PC-3 (cell line): ENCODE measurements around the gene SEC16A. TPM values are rescaled to one million over a fixed set of nuclear protein-coding genes. Genes with fewer than 3 reads are reported as not detected.

ENCODE experiments used
- ATAC-seq: fragments of 200-7000 bp; cut with Tn5 transposase; 2 replicates; pipeline ENCODE4 v1.9.1; 2020; ENCODE audit warnings: mild to moderate bottlenecking, moderate library complexity
- BruUV-seq: library from RNA; stranded (reverse); fragments of 400-500 nt; replicated peaks from 2 replicates; lab custom pipeline; 2021; lab: Mats Ljungman, UMichigan
- CTCF ChIA-PET: fragments of 300-600 bp; sonication (Branson Sonifier 250); formaldehyde crosslinking; loops from one replicate; lab custom pipeline; 2022; ENCODE audit warnings: antibody characterized with exemption; lab: Charles Lee
- POLR2A ChIA-PET: fragments of 300-600 bp; sonication (Branson Sonifier 250); formaldehyde crosslinking; loops from one replicate; lab custom pipeline; 2022; ENCODE audit warnings: antibody characterized with exemption; ENCODE audit not compliant: unreplicated experiment; lab: Charles Lee
- DNase-seq: peaks from one replicate; pipeline ENCODE4 v3.0.0-alpha.2; 2015
- H2AFZ ChIP-seq: fragments of 300-600 bp; sonication (generic); 2 replicates; pipeline ENCODE4 v1.6.0; 2016; ENCODE audit warnings: antibody characterized with exemption, low read length
- H3F3A ChIP-seq: fragments of 300-600 bp; sonication (generic); one replicate; pipeline ENCODE4 v1.6.0; 2017; ENCODE audit warnings: antibody characterized with exemption, low read length, control low read depth, mild to moderate bottlenecking; ENCODE audit not compliant: unreplicated experiment
- H3K27ac ChIP-seq: fragments of 300-600 bp; sonication (generic); 2 replicates; pipeline ENCODE4 v1.5.1; 2016; ENCODE audit warnings: mild to moderate bottlenecking, low read length
- H3K27me3 ChIP-seq: fragments of 300-600 bp; sonication (generic); 2 replicates; pipeline ENCODE4 v1.6.1; 2016; ENCODE audit warnings: low read length, mixed read lengths
- H3K36me3 ChIP-seq: fragments of 300-600 bp; sonication (generic); 2 replicates; pipeline ENCODE4 v1.6.1; 2016; ENCODE audit warnings: low read depth, mixed run types, low read length, mixed read lengths
- H3K4me1 ChIP-seq: fragments of 300-600 bp; sonication (generic); 2 replicates; pipeline ENCODE4 v1.5.1; 2016; ENCODE audit warnings: low read length; ENCODE audit not compliant: insufficient read depth
- H3K4me2 ChIP-seq: fragments of 300-600 bp; sonication (generic); 2 replicates; pipeline ENCODE4 v1.6.0; 2016; ENCODE audit warnings: low read length
- H3K4me3 ChIP-seq: fragments of 300-600 bp; sonication (generic); 2 replicates; pipeline ENCODE4 v1.5.1; 2016; ENCODE audit warnings: mild to moderate bottlenecking, low read length, mixed read lengths
- H3K79me2 ChIP-seq: fragments of 300-600 bp; sonication (generic); 2 replicates; pipeline ENCODE4 v1.6.1; 2017; ENCODE audit warnings: low read length, mixed read lengths
- H3K9ac ChIP-seq: fragments of 300-600 bp; sonication (generic); 2 replicates; pipeline ENCODE4 v1.6.0; 2016; ENCODE audit warnings: mild to moderate bottlenecking, low read length
- H3K9me2 ChIP-seq: fragments of 300-600 bp; sonication (generic); replicated peaks from 2 replicates; pipeline ENCODE4 v1.6.1; 2016; ENCODE audit warnings: mixed run types, low read length, mixed read lengths
- H3K9me3 ChIP-seq: fragments of 300-600 bp; sonication (generic); 2 replicates; pipeline ENCODE4 v1.6.1; 2016; ENCODE audit warnings: low read length, mixed read lengths
- H4K20me1 ChIP-seq: fragments of 300-600 bp; sonication (generic); 2 replicates; pipeline ENCODE4 v1.6.1; 2016; ENCODE audit warnings: low read length, mixed read lengths
- CTCF ChIP-seq: fragments of 300-600 bp; sonication (generic); conservative IDR thresholded peaks from 2 replicates; pipeline ENCODE4 v1.5.1; 2017; ENCODE audit warnings: antibody characterized with exemption, low read depth, mild to moderate bottlenecking, low read length
- EZH2 ChIP-seq: fragments of 300-600 bp; sonication (generic); IDR thresholded peaks from one replicate; pipeline ENCODE4 v1.6.1; 2017; ENCODE audit warnings: antibody characterized with exemption, mild to moderate bottlenecking, low read length; ENCODE audit not compliant: unreplicated experiment
- EZH2phosphoT487 ChIP-seq: fragments of 300-600 bp; sonication (generic); IDR thresholded peaks from 2 replicates; pipeline ENCODE4 v1.6.1; 2018; ENCODE audit warnings: mild to moderate bottlenecking, antibody characterized with exemption, low read length, borderline replicate concordance
- intact Hi-C: fragments of 100-400 bp; cut with micrococcal nuclease; formaldehyde crosslinking; loops from 2 replicates; pipeline ENCODE4 v1.9.0; 2023
- total RNA-seq: library from RNA; depleted of rRNA; stranded (reverse); fragments of >200 nt; gene quantifications from 2 replicates; pipeline ENCODE4 v1.2.3, GENCODE V29; 2014

Gene SEC16A
- total RNA-seq, 1 experiment from 2014 or later = 28.3 TPM

- H4K20me1 ChIP-seq = 0 out of 2 replicates have a peak, but pooled peaks cover 4% of the 10 kb centered on the region
- no peaks in the 10 kb centered on the region for H3F3A ChIP-seq
- H3K27ac ChIP-seq = no peak overlapping the region
- intact Hi-C loops = no loop called here
- no peak overlapping the region for H3K4me3 ChIP-seq
- no peak overlapping the region for H3K4me2 ChIP-seq
- no peaks in the 10 kb centered on the region for H3K9me2 ChIP-seq
- DNase-seq = no peak
- ChIA-PET CTCF (no interaction called here), POLR2A (no interaction called here)
- no peak overlapping the region for H3K9ac ChIP-seq
- H3K79me2 ChIP-seq = peaks cover 14% of the 10 kb centered on the region
- no peak for TF ChIP-seq EZH2
- peaks cover 31% of the 10 kb centered on the region for H3K36me3 ChIP-seq
- no peaks in the 10 kb centered on the region for H3K9me3 ChIP-seq
- ATAC-seq = no peak
- no peak overlapping the region for H2AFZ ChIP-seq
- BruUV-seq = no TSS peak
- H3K4me1 ChIP-seq = peaks cover 4% of the 10 kb centered on the region; the same call in 1 of the 2 replicates
- H3K27me3 ChIP-seq = no peaks in the 10 kb centered on the region
These were observed 65.9 kb downstream of the SEC16A start for GRCh38 chr9:136416914-136417313.

- no TSS peak for BruUV-seq
- Histone ChIP-seq H2AFZ (no peak overlapping the region), H3K9me2 (no peaks in the 10 kb centered on the region), H3K4me1 (peaks cover 9% of the 10 kb centered on the region; the same call in 1 of the 2 replicates), H3K27me3 (no peaks in the 10 kb centered on the region), H3F3A (no peaks in the 10 kb centered on the region), H4K20me1 (peaks cover 8% of the 10 kb centered on the region; the same call in 1 of the 2 replicates), H3K79me2 (peaks cover 19% of the 10 kb centered on the region), H3K9ac (no peak overlapping the region), H3K4me2 (no peak overlapping the region), H3K36me3 (peaks cover 31% of the 10 kb centered on the region), H3K27ac (no peak overlapping the region), H3K4me3 (no peak overlapping the region), H3K9me3 (no peaks in the 10 kb centered on the region)
- ChIA-PET CTCF (no interaction called here), POLR2A (no interaction called here)
- no peak for TF ChIP-seq EZH2phosphoT487
- no peak for TF ChIP-seq CTCF
- no peak for TF ChIP-seq EZH2
- DNase-seq (no peak), ATAC-seq (no peak)
- intact Hi-C loops = no loop called here
These were observed 66.4 kb downstream of the SEC16A start for GRCh38 chr9:136416427-136416826.

GRCh38 chr9:136412962-136413361 is 69.9 kb downstream of the SEC16A start:
- Histone ChIP-seq H3K79me2 (peaks cover 44% of the 10 kb centered on the region), H3K4me3 (no peak overlapping the region), H3K9ac (no peak overlapping the region), H3K27ac (no peak overlapping the region), H3K4me2 (no peak overlapping the region), H3K36me3 (peaks cover 31% of the 10 kb centered on the region), H3K9me3 (no peaks in the 10 kb centered on the region), H4K20me1 (peaks cover 10% of the 10 kb centered on the region; the same call in 1 of the 2 replicates), H3K9me2 (no peaks in the 10 kb centered on the region), H3F3A (no peaks in the 10 kb centered on the region), H3K4me1 (peaks cover 18% of the 10 kb centered on the region; the same call in 1 of the 2 replicates), H3K27me3 (no peaks in the 10 kb centered on the region), H2AFZ (no peak overlapping the region)
- no peak for TF ChIP-seq EZH2
- TF ChIP-seq CTCF = no peak
- TF ChIP-seq EZH2phosphoT487 = no peak
- ChIA-PET POLR2A (no interaction called here), CTCF (no interaction called here)
- intact Hi-C loops = no loop called here
- no TSS peak for BruUV-seq
- no peak for DNase-seq
- no peak for ATAC-seq
